AG09309 (cell line): ENCODE data around the gene EEF1G.

Experiments used
- DNase-seq: peaks from one replicate; pipeline ENCODE4 v3.0.0-alpha.2; 2010; ENCODE audit warnings: low read depth
- H3K4me3 ChIP-seq: 2 replicates; pipeline ENCODE4 v1.5.1; 2011; ENCODE audit warnings: mild to moderate bottlenecking, low read depth, low read length, moderate library complexity; ENCODE audit not compliant: control insufficient read depth
- CTCF ChIP-seq: IDR thresholded peaks from 2 replicates; pipeline ENCODE4 v1.5.1; 2011; ENCODE audit warnings: mild to moderate bottlenecking, low read depth, low read length, inconsistent platforms; ENCODE audit not compliant: insufficient read depth, control insufficient read depth; ENCODE audit errors: missing control alignments

The EEF1G gene

GRCh38 chr11:62599069-62599696, 25.5 kb upstream of the EEF1G start:
- TF ChIP-seq CTCF = no peak
- H3K4me3 ChIP-seq = peak overlapping the region; percentile 26
- DNase-seq = peak; percentile 94

- DNase-seq = no peak
- no peak overlapping the region for H3K4me3 ChIP-seq
- no peak for TF ChIP-seq CTCF
Measured at GRCh38 chr11:62595124-62595523, 21.4 kb upstream of the EEF1G start.

GRCh38 chr11:62593434-62594044, 19.8 kb upstream of the EEF1G start:
- peak; percentile 73 for TF ChIP-seq CTCF
- DNase-seq = no peak
- no peak overlapping the region for H3K4me3 ChIP-seq

- TF ChIP-seq CTCF = no peak
- H3K4me3 ChIP-seq = no peak overlapping the region
- no peak for DNase-seq
Measured at GRCh38 chr11:62592989-62593421, 19.3 kb upstream of the EEF1G start.

GRCh38 chr11:62592146-62592815, 18.6 kb upstream of the EEF1G start:
- TF ChIP-seq CTCF = no peak

GRCh38 chr11:62591448-62592145, 17.9 kb upstream of the EEF1G start, which contains the start of gene TUT1:
TSS of gene TUT1 (minus strand) at chr11:62591523. CDS start at chr11:62591485, 38 bp downstream.
- no peak for TF ChIP-seq CTCF
- H3K4me3 ChIP-seq = peak within 1 kb of the TSS; percentile 80
- DNase-seq = peak; percentile 98

More at GRCh38 chr11:62592146-62592815, 18.6 kb upstream of the EEF1G start:
- DNase-seq = no peak
- peak overlapping the region; percentile 80 for H3K4me3 ChIP-seq
